OCI-LY1 (cell line): ENCODE results near the gene CKMT2.
A peak's percentile ranks its signal among the peaks of the same experiment; 100 is the strongest.
"Not testable (repeated sequence)": the region's sequence is repeated elsewhere in the genome, so short reads cannot be mapped to it uniquely, and the experiment has no call there.

Experiments used
- H2AFZ ChIP-seq: fragments of 200-600 bp; sonication (generic), shearing (Covaris generic); 2 replicates; pipeline ENCODE4 v1.6.0; 2014; ENCODE audit warnings: antibody characterized with exemption, mild to moderate bottlenecking, low read length
- H3F3A ChIP-seq: fragments of 200-600 bp; sonication (generic), shearing (Covaris generic); 2 replicates; pipeline ENCODE4 v1.6.0; 2014; ENCODE audit warnings: mild to moderate bottlenecking, antibody characterized with exemption, low read length, moderate library complexity; ENCODE audit not compliant: insufficient read depth
- H3K27ac ChIP-seq: fragments of 200-600 bp; sonication (generic); 2 replicates; pipeline ENCODE4 v1.5.1; 2014; ENCODE audit warnings: low read length, mixed run types, mild to moderate bottlenecking, low read depth; ENCODE audit not compliant: poor library complexity, severe bottlenecking
- H3K27me3 ChIP-seq: fragments of 200-600 bp; sonication (generic); 2 replicates; pipeline ENCODE4 v1.6.0; 2014; ENCODE audit warnings: antibody characterized with exemption, mild to moderate bottlenecking, low read length, moderate library complexity; ENCODE audit not compliant: insufficient read depth
- H3K36me3 ChIP-seq: fragments of 200-600 bp; sonication (generic); 2 replicates; pipeline ENCODE4 v1.6.1; 2014; ENCODE audit warnings: mild to moderate bottlenecking, antibody characterized with exemption, low read length, moderate library complexity, mixed read lengths; ENCODE audit not compliant: insufficient read depth
- H3K4me1 ChIP-seq: fragments of 200-600 bp; sonication (generic); 2 replicates; pipeline ENCODE4 v1.5.1; 2014; ENCODE audit warnings: mild to moderate bottlenecking, low read length, moderate library complexity; ENCODE audit not compliant: insufficient read depth, severe bottlenecking
- H3K4me2 ChIP-seq: fragments of 200-600 bp; sonication (generic), shearing (Covaris generic); 2 replicates; pipeline ENCODE4 v1.6.1; 2014; ENCODE audit warnings: low read length
- H3K4me3 ChIP-seq: fragments of 200-600 bp; sonication (generic); 2 replicates; pipeline ENCODE4 v1.5.1; 2014; ENCODE audit warnings: low read length, low read depth, mild to moderate bottlenecking, mixed read lengths; ENCODE audit not compliant: poor library complexity, severe bottlenecking
- H3K79me2 ChIP-seq: fragments of 200-600 bp; shearing (Covaris generic); 2 replicates; pipeline ENCODE4 v1.6.1; 2016; ENCODE audit warnings: mixed run types, low read length, mixed read lengths; ENCODE audit not compliant: insufficient read depth
- H3K9ac ChIP-seq: fragments of 200-600 bp; sonication (generic), shearing (Covaris generic); 2 replicates; pipeline ENCODE4 v1.6.1; 2014; ENCODE audit warnings: mild to moderate bottlenecking, low read length, mixed read lengths
- H3K9me2 ChIP-seq: fragments of 200-600 bp; sonication (generic), shearing (Covaris generic); 2 replicates; pipeline ENCODE4 v1.6.1; 2014; ENCODE audit warnings: low read depth, mild to moderate bottlenecking, low read length, mixed read lengths
- H3K9me3 ChIP-seq: fragments of 200-600 bp; shearing (Covaris generic); 2 replicates; pipeline ENCODE4 v1.6.1; 2014; ENCODE audit warnings: low read length, mixed read lengths
- H4K20me1 ChIP-seq: fragments of 200-600 bp; sonication (generic), shearing (Covaris generic); 2 replicates; pipeline ENCODE4 v1.6.0; 2016; ENCODE audit warnings: mild to moderate bottlenecking, low read length; ENCODE audit not compliant: insufficient read depth
- EZH2 ChIP-seq: fragments of 200-600 bp; sonication (generic), shearing (Covaris generic); IDR thresholded peaks from 2 replicates; pipeline ENCODE4 v1.8.0; 2017; ENCODE audit warnings: borderline replicate concordance, mixed run types, mild to moderate bottlenecking, antibody characterized with exemption, low read length, moderate library complexity, mixed read lengths
- TF ChIP-seq, protein P1 (sequence below): fragments of 200-600 bp; sonication (generic), shearing (Covaris generic); IDR thresholded peaks from 2 replicates; pipeline ENCODE4 v1.5.1; 2017; ENCODE audit warnings: mild to moderate bottlenecking, antibody characterized with exemption, low read length, moderate library complexity, mixed read lengths

Gene CKMT2

GRCh38 chr5:81290146-81290545 is 57.0 kb downstream of the CKMT2 start:
- H3K9me3 ChIP-seq: peaks cover 10% of the 10 kb centered on the region; the same call in 1 of the 2 replicates
- no peaks in the 10 kb centered on the region for H3K9me2 ChIP-seq
- no peak overlapping the region for H3K4me2 ChIP-seq
- no peak overlapping the region for H3K9ac ChIP-seq
- peaks cover 8% of the 10 kb centered on the region for H3K4me1 ChIP-seq
- H2AFZ ChIP-seq: no peak overlapping the region
- no peaks in the 10 kb centered on the region for H4K20me1 ChIP-seq
- no peaks in the 10 kb centered on the region for H3F3A ChIP-seq
- H3K4me3 ChIP-seq: no peak overlapping the region
- H3K36me3 ChIP-seq: peaks cover 10% of the 10 kb centered on the region
- TF ChIP-seq EZH2: no peak
- TF ChIP-seq, protein P1, sequence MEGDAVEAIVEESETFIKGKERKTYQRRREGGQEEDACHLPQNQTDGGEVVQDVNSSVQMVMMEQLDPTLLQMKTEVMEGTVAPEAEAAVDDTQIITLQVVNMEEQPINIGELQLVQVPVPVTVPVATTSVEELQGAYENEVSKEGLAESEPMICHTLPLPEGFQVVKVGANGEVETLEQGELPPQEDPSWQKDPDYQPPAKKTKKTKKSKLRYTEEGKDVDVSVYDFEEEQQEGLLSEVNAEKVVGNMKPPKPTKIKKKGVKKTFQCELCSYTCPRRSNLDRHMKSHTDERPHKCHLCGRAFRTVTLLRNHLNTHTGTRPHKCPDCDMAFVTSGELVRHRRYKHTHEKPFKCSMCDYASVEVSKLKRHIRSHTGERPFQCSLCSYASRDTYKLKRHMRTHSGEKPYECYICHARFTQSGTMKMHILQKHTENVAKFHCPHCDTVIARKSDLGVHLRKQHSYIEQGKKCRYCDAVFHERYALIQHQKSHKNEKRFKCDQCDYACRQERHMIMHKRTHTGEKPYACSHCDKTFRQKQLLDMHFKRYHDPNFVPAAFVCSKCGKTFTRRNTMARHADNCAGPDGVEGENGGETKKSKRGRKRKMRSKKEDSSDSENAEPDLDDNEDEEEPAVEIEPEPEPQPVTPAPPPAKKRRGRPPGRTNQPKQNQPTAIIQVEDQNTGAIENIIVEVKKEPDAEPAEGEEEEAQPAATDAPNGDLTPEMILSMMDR: no peak
- H3K27ac ChIP-seq: no peak overlapping the region
- no peaks in the 10 kb centered on the region for H3K27me3 ChIP-seq
- peaks cover 10% of the 10 kb centered on the region; the same call in 1 of the 2 replicates for H3K79me2 ChIP-seq

DNA sequence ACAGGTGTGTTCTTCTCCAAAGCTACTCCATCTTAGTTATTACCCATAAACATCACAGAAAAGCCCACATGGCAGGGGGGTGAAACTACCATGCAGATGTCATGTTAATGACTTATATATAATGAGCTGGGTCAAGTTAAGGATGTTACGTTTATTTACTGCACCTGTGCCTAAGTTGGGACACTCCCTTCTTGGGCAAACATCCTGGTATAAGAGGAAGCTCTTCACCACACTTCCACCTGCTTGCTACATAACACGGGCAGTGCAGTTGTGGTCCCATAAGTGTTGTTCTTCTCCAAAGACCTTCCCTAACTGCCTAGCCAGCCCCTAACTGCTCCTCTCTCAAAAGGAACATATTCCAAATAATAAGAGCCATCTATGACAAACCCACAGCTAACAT is 59.0 kb downstream of the CKMT2 start:
- H3K36me3 ChIP-seq: peaks cover 6% of the 10 kb centered on the region
- H3K79me2 ChIP-seq: peaks cover 10% of the 10 kb centered on the region; the same call in 1 of the 2 replicates
- no peaks in the 10 kb centered on the region for H4K20me1 ChIP-seq
- no peak overlapping the region for H3K27ac ChIP-seq
- H3K9me2 ChIP-seq: no peaks in the 10 kb centered on the region
- no peak overlapping the region for H3K4me2 ChIP-seq
- no peaks in the 10 kb centered on the region for H3F3A ChIP-seq
- peaks cover 10% of the 10 kb centered on the region; the same call in 1 of the 2 replicates for H3K9me3 ChIP-seq
- TF ChIP-seq EZH2: no peak
- TF ChIP-seq, protein P1: no peak
- no peak overlapping the region for H2AFZ ChIP-seq
- peaks cover 8% of the 10 kb centered on the region for H3K4me1 ChIP-seq
- H3K9ac ChIP-seq: no peak overlapping the region
- no peaks in the 10 kb centered on the region for H3K27me3 ChIP-seq
- H3K4me3 ChIP-seq: no peak overlapping the region

DNA sequence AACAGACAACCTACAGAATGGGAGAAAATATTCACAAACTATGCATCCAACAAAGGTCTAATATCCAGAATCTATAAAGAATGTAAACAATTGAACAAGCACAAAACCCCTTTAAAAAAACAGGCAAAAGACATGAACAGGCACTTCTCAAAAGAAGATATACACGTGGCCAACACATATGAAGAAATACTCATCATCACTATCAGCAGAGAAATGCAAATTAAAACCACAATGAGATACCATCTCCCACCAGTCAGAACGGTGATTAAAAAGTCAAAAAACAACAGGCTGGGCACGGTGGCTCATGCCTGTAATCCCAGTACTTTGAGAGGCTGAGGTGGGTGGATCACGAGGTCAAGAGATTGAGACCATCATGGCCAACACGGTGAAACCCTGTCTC is 60.9 kb downstream of the CKMT2 start:
- not testable (repeated sequence) for H2AFZ ChIP-seq, H3K27me3 ChIP-seq, H3K79me2 ChIP-seq, H3F3A ChIP-seq, H4K20me1 ChIP-seq, H3K4me3 ChIP-seq, H3K27ac ChIP-seq, H3K4me2 ChIP-seq, H3K36me3 ChIP-seq, H3K9ac ChIP-seq, H3K9me2 ChIP-seq
- Histone ChIP-seq H3K9me3 (peaks cover 10% of the 10 kb centered on the region; the same call in 1 of the 2 replicates), H3K4me1 (peaks cover 21% of the 10 kb centered on the region)

- no peaks in the 10 kb centered on the region; the same call in 1 of the 2 replicates for H3K79me2 ChIP-seq
Observed at GRCh38 chr5:81297531-81297930, 64.4 kb downstream of the CKMT2 start.

More at GRCh38 chr5:81297531-81297930, 64.4 kb downstream of the CKMT2 start:
- Histone ChIP-seq H3F3A (no peaks in the 10 kb centered on the region), H3K4me3 (no peak overlapping the region), H3K27ac (no peak overlapping the region), H3K9ac (no peak overlapping the region), H3K9me2 (no peaks in the 10 kb centered on the region), H3K4me1 (peaks cover 45% of the 10 kb centered on the region), H3K9me3 (0 out of 2 replicates have a peak, but pooled peaks cover 6% of the 10 kb centered on the region), H3K27me3 (no peaks in the 10 kb centered on the region), H3K36me3 (peaks cover 5% of the 10 kb centered on the region; the same call in 1 of the 2 replicates), H4K20me1 (no peaks in the 10 kb centered on the region), H2AFZ (no peak overlapping the region), H3K4me2 (peak overlapping the region; percentile 34; the same call in 1 of the 2 replicates)
- TF ChIP-seq, protein P1: no peak
- no peak for TF ChIP-seq EZH2
